Stomach smooth muscle (tissue), 2 donors: ENCODE results near the gene RIPPLY2.
"Not testable (repeated sequence)": the region's sequence is repeated elsewhere in the genome, so short reads cannot be mapped to it uniquely, and the experiment has no call there.

ENCODE experiments used
- H3K27ac ChIP-seq: one replicate; pipeline ENCODE4 v1.7.0; 2013; ENCODE audit warnings: mild to moderate bottlenecking, low read length, inconsistent platforms
- H3K27me3 ChIP-seq, 2 donors: one replicate each; pipeline ENCODE4 v1.7.0; 2013; ENCODE audit warnings: low read length in 2 of 2; ENCODE audit not compliant: insufficient read depth in 2 of 2, control insufficient read depth in 1 of 2
- H3K36me3 ChIP-seq, 2 donors: one replicate each; pipeline ENCODE4 v1.7.0; 2013; ENCODE audit warnings: low read length in 2 of 2; ENCODE audit not compliant: control insufficient read depth in 2 of 2, insufficient read depth in 2 of 2
- H3K4me1 ChIP-seq: one replicate; pipeline ENCODE4 v1.7.0; 2013; ENCODE audit warnings: low read length; ENCODE audit not compliant: control insufficient read depth, insufficient read depth
- H3K4me3 ChIP-seq, 2 donors: one replicate each; pipeline ENCODE4 v1.7.0; 2013; ENCODE audit warnings: low read length in 2 of 2
- H3K9ac ChIP-seq, 2 donors: one replicate each; pipeline ENCODE4 v1.7.0; 2013; ENCODE audit warnings: low read length in 2 of 2, mild to moderate bottlenecking in 1 of 2
- H3K9me3 ChIP-seq, 2 donors: one replicate each; pipeline ENCODE4 v1.7.0; 2013; ENCODE audit warnings: low read length in 2 of 2; ENCODE audit not compliant: control insufficient read depth in 2 of 2
- donor health status: healthy.
- donor health status: Pancreatic carcinoma.

RIPPLY2 gene

GRCh38 chr6:83853178-83854000 lies at the start of gene RIPPLY2:
RIPPLY2 (plus strand) TSS chr6:83853360; CDS start chr6:83853417, 57 bp downstream.
- Histone ChIP-seq H3K9ac (peak within 1 kb of the TSS in 1 of 2 donors; percentile 46), H3K4me1 (peaks cover 11% of the 10 kb centered on the region), H3K4me3 (peak within 1 kb of the TSS; percentile 72 to 76), H3K36me3 (no peaks in the 10 kb centered on the region), H3K27me3 (peaks cover 0 to 7% of the 10 kb centered on the region in 2 donors), H3K27ac (no peak within 1 kb of the TSS), H3K9me3 (no peaks in the 10 kb centered on the region)

- not testable (repeated sequence) for H3K36me3 ChIP-seq, H3K27me3 ChIP-seq, H3K9me3 ChIP-seq, H3K4me1 ChIP-seq, H3K27ac ChIP-seq, H3K4me3 ChIP-seq, H3K9ac ChIP-seq
These were observed 49.7 kb upstream of the RIPPLY2 start for GRCh38 chr6:83803492-83803891.

GRCh38 chr6:83804886-83805285 lies 48.3 kb upstream of the RIPPLY2 start:
- H3K9me3 ChIP-seq = no peaks in the 10 kb centered on the region
- no peaks in the 10 kb centered on the region for H3K27me3 ChIP-seq
- no peak overlapping the region for H3K4me3 ChIP-seq
- H3K9ac ChIP-seq = no peak overlapping the region
- no peak overlapping the region for H3K27ac ChIP-seq
- no peaks in the 10 kb centered on the region for H3K4me1 ChIP-seq
- H3K36me3 ChIP-seq = no peaks in the 10 kb centered on the region

- Histone ChIP-seq H3K9me3 (no peaks in the 10 kb centered on the region), H3K27me3 (no peaks in the 10 kb centered on the region), H3K27ac (no peak overlapping the region), H3K9ac (no peak overlapping the region), H3K36me3 (no peaks in the 10 kb centered on the region), H3K4me1 (no peaks in the 10 kb centered on the region), H3K4me3 (no peak overlapping the region)
These were observed 45.2 kb upstream of the RIPPLY2 start for GRCh38 chr6:83808005-83808404.

- Histone ChIP-seq H3K9ac (no peak overlapping the region), H3K9me3 (no peaks in the 10 kb centered on the region), H3K27ac (no peak overlapping the region), H3K4me1 (no peaks in the 10 kb centered on the region), H3K4me3 (no peak overlapping the region), H3K27me3 (no peaks in the 10 kb centered on the region), H3K36me3 (no peaks in the 10 kb centered on the region)
These were observed 44.2 kb upstream of the RIPPLY2 start for GRCh38 chr6:83808926-83809325.

- H3K9ac ChIP-seq = no peak overlapping the region
- H3K4me1 ChIP-seq = no peaks in the 10 kb centered on the region
- no peaks in the 10 kb centered on the region for H3K9me3 ChIP-seq
These were observed 40.6 kb upstream of the RIPPLY2 start for GRCh38 chr6:83812595-83812994.

GRCh38 chr6:83815631-83816272 lies 37.4 kb upstream of the RIPPLY2 start:
- no peaks in the 10 kb centered on the region for H3K4me1 ChIP-seq
- H3K4me3 ChIP-seq = no peak overlapping the region
- no peaks in the 10 kb centered on the region for H3K27me3 ChIP-seq
- H3K36me3 ChIP-seq = no peaks in the 10 kb centered on the region
- H3K27ac ChIP-seq = no peak overlapping the region
- H3K9me3 ChIP-seq = no peaks in the 10 kb centered on the region
- H3K9ac ChIP-seq = no peak overlapping the region

More at GRCh38 chr6:83812595-83812994, 40.6 kb upstream of the RIPPLY2 start:
- Histone ChIP-seq H3K27ac (no peak overlapping the region), H3K36me3 (no peaks in the 10 kb centered on the region), H3K27me3 (no peaks in the 10 kb centered on the region), H3K4me3 (no peak overlapping the region)

GRCh38 chr6:83822629-83823169 lies 30.5 kb upstream of the RIPPLY2 start:
- H3K4me3 ChIP-seq = no peak overlapping the region
- no peak overlapping the region for H3K9ac ChIP-seq
- no peaks in the 10 kb centered on the region for H3K9me3 ChIP-seq
- H3K27ac ChIP-seq = no peak overlapping the region
- H3K27me3 ChIP-seq = no peaks in the 10 kb centered on the region
- no peaks in the 10 kb centered on the region for H3K4me1 ChIP-seq
- H3K36me3 ChIP-seq = no peaks in the 10 kb centered on the region

GRCh38 chr6:83824388-83824801 lies 28.8 kb upstream of the RIPPLY2 start:
- no peaks in the 10 kb centered on the region for H3K4me1 ChIP-seq
- H3K36me3 ChIP-seq = no peaks in the 10 kb centered on the region
- no peak overlapping the region for H3K9ac ChIP-seq
- no peaks in the 10 kb centered on the region for H3K9me3 ChIP-seq
- no peaks in the 10 kb centered on the region for H3K27me3 ChIP-seq
- H3K27ac ChIP-seq = no peak overlapping the region
- H3K4me3 ChIP-seq = no peak overlapping the region

GRCh38 chr6:83824831-83825230 lies 28.3 kb upstream of the RIPPLY2 start:
- Histone ChIP-seq H3K9me3 (no peaks in the 10 kb centered on the region), H3K36me3 (no peaks in the 10 kb centered on the region), H3K27ac (no peak overlapping the region), H3K4me1 (no peaks in the 10 kb centered on the region), H3K9ac (no peak overlapping the region), H3K27me3 (no peaks in the 10 kb centered on the region), H3K4me3 (no peak overlapping the region)

GRCh38 chr6:83827050-83827449 lies 26.1 kb upstream of the RIPPLY2 start:
- no peaks in the 10 kb centered on the region for H3K27me3 ChIP-seq
- no peak overlapping the region for H3K9ac ChIP-seq
- no peak overlapping the region for H3K4me3 ChIP-seq
- no peaks in the 10 kb centered on the region for H3K36me3 ChIP-seq
- no peaks in the 10 kb centered on the region for H3K9me3 ChIP-seq
- no peak overlapping the region for H3K27ac ChIP-seq
- no peaks in the 10 kb centered on the region for H3K4me1 ChIP-seq
